ENCODE results near the gene OPTN. TPM values are rescaled to one million over a fixed set of nuclear protein-coding genes. Genes with fewer than 3 reads are reported as not detected.

Gene OPTN
- total RNA-seq, 1 donor from 2014 or later: 151 TPM

- Mint-ChIP-seq H3K27me3 (ENCODE audit: low read depth) (no peaks in the 10 kb centered on the region), H3K4me1 (ENCODE audit: low read depth) (peaks cover 19% of the 10 kb centered on the region), H3K4me3 (ENCODE audit: unreplicated experiment) (no peak overlapping the region), H3K9me3 (ENCODE audit: low read depth) (no peaks in the 10 kb centered on the region), H3K36me3 (ENCODE audit: low read depth) (peaks cover 55% of the 10 kb centered on the region), H3K27ac (ENCODE audit: unreplicated experiment) (no peak overlapping the region)
- no peak for DNase-seq (ENCODE audit: low spot score)
- TF ChIP-seq CTCF (IDR thresholded peaks at IDR 0.05): no peak
Measured at GRCh38 chr10:13115832-13116803, 16.2 kb downstream of the OPTN start.

- no peak for TF ChIP-seq CTCF (IDR thresholded peaks at IDR 0.05)
- DNase-seq (ENCODE audit: low spot score): no peak
- peaks cover 19% of the 10 kb centered on the region for H3K4me1 Mint-ChIP-seq (ENCODE audit: low read depth)
- H3K36me3 Mint-ChIP-seq (ENCODE audit: low read depth): peaks cover 61% of the 10 kb centered on the region
- H3K9me3 Mint-ChIP-seq (ENCODE audit: low read depth): no peaks in the 10 kb centered on the region
- no peaks in the 10 kb centered on the region for H3K27me3 Mint-ChIP-seq (ENCODE audit: low read depth)
- no peak overlapping the region for H3K4me3 Mint-ChIP-seq (ENCODE audit: unreplicated experiment)
- H3K27ac Mint-ChIP-seq (ENCODE audit: unreplicated experiment): peak overlapping the region; percentile 85
Measured at GRCh38 chr10:13117841-13118783, 18.1 kb downstream of the OPTN start.

DNA sequence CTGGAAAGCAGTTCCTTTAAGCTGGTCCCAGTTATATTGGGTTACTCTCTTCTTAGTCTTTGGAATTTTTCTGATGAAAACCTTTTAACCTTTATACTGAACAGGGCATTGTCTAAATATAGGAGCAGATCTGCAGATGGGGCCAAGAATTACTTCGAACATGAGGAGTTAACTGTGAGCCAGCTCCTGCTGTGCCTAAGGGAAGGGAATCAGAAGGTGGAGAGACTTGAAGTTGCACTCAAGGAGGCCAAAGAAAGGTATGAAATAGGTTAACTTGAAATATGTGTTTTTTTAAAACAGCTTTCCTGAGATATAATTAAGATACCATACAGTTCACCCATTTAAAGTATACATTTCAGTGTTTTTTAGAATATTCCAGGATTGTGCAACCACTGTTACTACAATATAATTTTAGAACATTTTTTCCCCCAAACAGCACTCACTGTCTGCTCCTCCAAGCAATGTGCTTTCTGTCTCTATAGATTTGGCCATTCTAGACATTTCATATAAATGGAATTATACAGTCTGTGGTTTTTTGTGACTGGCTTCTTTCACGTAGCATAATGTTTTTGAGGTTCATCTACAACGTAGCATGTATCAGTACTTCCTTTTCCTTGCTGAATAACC, 18.9 kb downstream of the OPTN start:
- Mint-ChIP-seq H3K27ac (ENCODE audit: unreplicated experiment) (peak overlapping the region; percentile 85), H3K4me3 (ENCODE audit: unreplicated experiment) (no peak overlapping the region), H3K9me3 (ENCODE audit: low read depth) (no peaks in the 10 kb centered on the region), H3K27me3 (ENCODE audit: low read depth) (no peaks in the 10 kb centered on the region), H3K4me1 (ENCODE audit: low read depth) (peaks cover 19% of the 10 kb centered on the region), H3K36me3 (ENCODE audit: low read depth) (peaks cover 65% of the 10 kb centered on the region)
- no peak for DNase-seq (ENCODE audit: low spot score)
- TF ChIP-seq CTCF (IDR thresholded peaks at IDR 0.05): no peak

GRCh38 chr10:13120786-13121499, 21.0 kb downstream of the OPTN start:
- H3K27ac Mint-ChIP-seq (ENCODE audit: unreplicated experiment): no peak overlapping the region
- no peak overlapping the region for H3K4me3 Mint-ChIP-seq (ENCODE audit: unreplicated experiment)
- no peaks in the 10 kb centered on the region for H3K27me3 Mint-ChIP-seq (ENCODE audit: low read depth)
- DNase-seq (ENCODE audit: low spot score): no peak
- TF ChIP-seq CTCF (IDR thresholded peaks at IDR 0.05): no peak
- peaks cover 70% of the 10 kb centered on the region for H3K36me3 Mint-ChIP-seq (ENCODE audit: low read depth)
- H3K4me1 Mint-ChIP-seq (ENCODE audit: low read depth): peaks cover 19% of the 10 kb centered on the region
- no peaks in the 10 kb centered on the region for H3K9me3 Mint-ChIP-seq (ENCODE audit: low read depth)
